HepG2 (cell line): ENCODE results near the gene PARN. TPM values are rescaled to one million over a fixed set of nuclear protein-coding genes. Genes with fewer than 3 reads are reported as not detected.

Source experiments
- ATRX ChIP-seq: sonication (generic); formaldehyde crosslinking; IDR thresholded peaks from 2 replicates; pipeline ENCODE4 v1.4.0; 2020; ENCODE audit warnings: missing genetic modification reagents, borderline replicate concordance
- BORCS8-MEF2B ChIP-seq: sonication (generic); formaldehyde crosslinking; IDR thresholded peaks from 2 replicates; pipeline ENCODE4 v1.8.0; 2022; ENCODE audit warnings: mild to moderate bottlenecking, missing genetic modification reagents
- CTCF ChIP-seq: sonication (generic); formaldehyde crosslinking; IDR thresholded peaks from 2 replicates; pipeline ENCODE4 v1.5.0; 2020; ENCODE audit warnings: mild to moderate bottlenecking, missing genetic modification reagents, moderate library complexity
- KAT2B ChIP-seq: fragments of 150-350 bp; IDR thresholded peaks from 2 replicates; pipeline ENCODE4 v1.6.1; 2014; ENCODE audit warnings: low read depth, low read length, borderline replicate concordance
- KDM2A ChIP-seq: sonication (generic); formaldehyde crosslinking; IDR thresholded peaks from 2 replicates; pipeline ENCODE4 v1.4.0; 2020; ENCODE audit warnings: low read depth, missing genetic modification reagents, borderline replicate concordance
- KLF6 ChIP-seq: IDR thresholded peaks from 2 replicates; pipeline ENCODE4 v1.8.0; 2016; ENCODE audit warnings: missing biosample characterization, missing genetic modification reagents
- MAFK ChIP-seq, 2 experiments: IDR thresholded peaks in 1 of 2; conservative IDR thresholded peaks in 1 of 2; 2 replicates each; pipeline ENCODE4 v1.6.1; 2011; ENCODE audit warnings: improper control_type of control experiment in 2 of 2, low read length in 2 of 2
- MTA3 ChIP-seq: sonication (generic); formaldehyde crosslinking; IDR thresholded peaks from 2 replicates; pipeline ENCODE4 v1.4.0; 2020; ENCODE audit warnings: missing genetic modification reagents
- PHF20 ChIP-seq: sonication (generic); formaldehyde crosslinking; IDR thresholded peaks from 2 replicates; pipeline ENCODE4 v1.5.0; 2020; ENCODE audit warnings: mild to moderate bottlenecking, missing genetic modification reagents
- SP4 ChIP-seq: sonication (generic); formaldehyde crosslinking; IDR thresholded peaks from 2 replicates; pipeline ENCODE4 v1.8.1; 2023; ENCODE audit warnings: mild to moderate bottlenecking, missing genetic modification reagents
- ZBTB1 ChIP-seq: sonication (generic); formaldehyde crosslinking; IDR thresholded peaks from 2 replicates; pipeline ENCODE4 v1.4.0; 2020; ENCODE audit warnings: missing genetic modification reagents, borderline replicate concordance
- ZFYVE20 ChIP-seq: sonication (generic); formaldehyde crosslinking; IDR thresholded peaks from 2 replicates; pipeline ENCODE4 v1.8.0; 2023; ENCODE audit warnings: low read depth, mild to moderate bottlenecking, moderate library complexity, missing genetic modification reagents, borderline replicate concordance
- polyA plus RNA-seq, 8 experiments: library from polyadenylated mRNA; depleted of rRNA in 3 of 8; stranded (reverse) in 7 of 8; unstranded in 1 of 8; fragments of >200 nt; fragmentation: Illumina TruSeq in 4 of 8; extraction: Trizol in 4 of 8; gene quantifications; 2 replicates each; pipeline versions ENCODE4 v1.2.1 to v1.2.3, GENCODE V29; 2011 to 2016; ENCODE audit warnings: low read depth in 4 of 8, missing spikeins in 1 of 8, mixed read lengths in 1 of 8; ENCODE audit not compliant: insufficient read depth in 1 of 8
- total RNA-seq, 5 experiments: library from RNA; depleted of rRNA; stranded (reverse); fragments of >200 nt; fragmentation: Illumina TruSeq; extraction: Trizol; gene quantifications; 2 replicates each; pipeline ENCODE4 v1.2.3, GENCODE V29; 2016; ENCODE audit warnings: low read depth in 1 of 5
- TF ChIP-seq, protein P1 (sequence below): sonication (generic); formaldehyde crosslinking; IDR thresholded peaks from 2 replicates; pipeline ENCODE4 v1.9.0; 2021; ENCODE audit warnings: missing genetic modification reagents, borderline replicate concordance
- TF ChIP-seq, protein P2 (sequence below): sonication (generic); formaldehyde crosslinking; IDR thresholded peaks from 2 replicates; pipeline ENCODE4 v1.8.0; 2022; ENCODE audit warnings: mild to moderate bottlenecking, missing genetic modification reagents, moderate library complexity
- TF ChIP-seq, protein P3 (sequence below): sonication (generic); formaldehyde crosslinking; IDR thresholded peaks from 2 replicates; pipeline ENCODE4 v1.8.1; 2022; ENCODE audit warnings: low read depth, mild to moderate bottlenecking, missing genetic modification reagents
- TF ChIP-seq, protein P4 (sequence below): IDR thresholded peaks from 2 replicates; pipeline ENCODE4 v1.4.0; 2020; ENCODE audit warnings: mild to moderate bottlenecking, missing genetic modification reagents

Gene PARN
- total and polyA plus RNA-seq, 2 of the 13 experiments (the other 11 are each of a cell fraction or from before 2014, with no cell fraction given) = 13.3 to 47.6 TPM

DNA sequence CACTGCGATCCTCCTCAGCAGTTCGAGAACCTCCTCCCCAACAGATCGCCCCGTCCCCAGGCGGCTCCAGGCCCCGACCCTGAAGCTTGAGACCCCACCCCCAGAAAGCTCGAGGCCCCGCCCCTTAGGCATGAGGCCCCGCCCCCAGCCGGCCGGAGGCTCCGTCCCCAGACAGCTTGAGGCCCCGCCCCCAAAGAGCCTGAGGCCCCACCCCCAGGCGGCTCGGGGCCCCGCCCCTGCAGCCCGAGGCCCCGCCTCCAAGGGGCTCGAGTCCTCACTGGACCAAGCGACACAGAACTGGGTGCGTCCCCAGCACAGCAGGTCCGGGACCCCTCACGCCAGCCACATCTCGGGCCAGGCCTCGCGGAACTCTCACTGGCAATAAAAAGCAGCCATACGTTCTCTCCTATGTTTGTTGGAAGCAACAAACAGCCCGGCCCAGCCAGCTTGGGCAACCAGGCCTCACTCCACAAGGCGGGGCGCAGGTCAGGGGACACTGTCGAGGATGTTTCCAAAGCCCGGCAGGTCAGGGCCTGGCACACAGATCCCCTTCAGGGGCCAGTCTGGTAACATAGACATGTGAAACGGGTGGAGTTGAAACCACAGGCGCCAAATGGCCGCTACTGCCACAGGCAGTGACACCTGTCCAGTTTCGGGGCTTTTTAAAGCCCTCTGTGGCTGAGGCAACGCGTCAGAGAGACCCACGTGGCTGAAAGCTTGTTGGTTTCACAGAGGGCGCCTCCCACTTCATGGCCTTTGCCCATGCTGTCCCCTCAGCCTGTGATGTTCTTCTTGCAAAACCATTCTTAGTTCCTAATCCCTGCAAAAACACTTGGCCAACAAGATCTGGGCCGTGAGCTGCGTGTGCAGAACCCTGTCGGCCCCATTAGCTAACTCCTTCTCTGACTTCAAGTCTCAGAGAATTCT lies 224.2 kb downstream of the PARN start (continued):
- TF ChIP-seq ZFYVE20 (CRISPR knock-in tag) = no peak
- TF ChIP-seq, protein P1, sequence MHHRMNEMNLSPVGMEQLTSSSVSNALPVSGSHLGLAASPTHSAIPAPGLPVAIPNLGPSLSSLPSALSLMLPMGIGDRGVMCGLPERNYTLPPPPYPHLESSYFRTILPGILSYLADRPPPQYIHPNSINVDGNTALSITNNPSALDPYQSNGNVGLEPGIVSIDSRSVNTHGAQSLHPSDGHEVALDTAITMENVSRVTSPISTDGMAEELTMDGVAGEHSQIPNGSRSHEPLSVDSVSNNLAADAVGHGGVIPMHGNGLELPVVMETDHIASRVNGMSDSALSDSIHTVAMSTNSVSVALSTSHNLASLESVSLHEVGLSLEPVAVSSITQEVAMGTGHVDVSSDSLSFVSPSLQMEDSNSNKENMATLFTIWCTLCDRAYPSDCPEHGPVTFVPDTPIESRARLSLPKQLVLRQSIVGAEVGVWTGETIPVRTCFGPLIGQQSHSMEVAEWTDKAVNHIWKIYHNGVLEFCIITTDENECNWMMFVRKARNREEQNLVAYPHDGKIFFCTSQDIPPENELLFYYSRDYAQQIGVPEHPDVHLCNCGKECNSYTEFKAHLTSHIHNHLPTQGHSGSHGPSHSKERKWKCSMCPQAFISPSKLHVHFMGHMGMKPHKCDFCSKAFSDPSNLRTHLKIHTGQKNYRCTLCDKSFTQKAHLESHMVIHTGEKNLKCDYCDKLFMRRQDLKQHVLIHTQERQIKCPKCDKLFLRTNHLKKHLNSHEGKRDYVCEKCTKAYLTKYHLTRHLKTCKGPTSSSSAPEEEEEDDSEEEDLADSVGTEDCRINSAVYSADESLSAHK = peak; percentile 84
- TF ChIP-seq ATRX (CRISPR knock-in tag) = no peak
- TF ChIP-seq BORCS8-MEF2B (CRISPR knock-in tag) = peak; percentile 92
- TF ChIP-seq MAFK (conservative IDR thresholded peaks at IDR 0.05 in 1 of 2, IDR thresholded peaks at IDR 0.05 in 1 of 2; ENCODE audit: low read length in 2 of 2) = no peak
- TF ChIP-seq PHF20 (CRISPR knock-in tag) = peak; percentile 79
- TF ChIP-seq KDM2A (CRISPR knock-in tag) = peak; percentile 91
- TF ChIP-seq MTA3 (CRISPR knock-in tag) = no peak
- peak; percentile 89 for TF ChIP-seq SP4
- peak; percentile 80; the same call in 1 of the 2 replicates for TF ChIP-seq KLF6 (CRISPR knock-in tag)
- TF ChIP-seq, protein P2, sequence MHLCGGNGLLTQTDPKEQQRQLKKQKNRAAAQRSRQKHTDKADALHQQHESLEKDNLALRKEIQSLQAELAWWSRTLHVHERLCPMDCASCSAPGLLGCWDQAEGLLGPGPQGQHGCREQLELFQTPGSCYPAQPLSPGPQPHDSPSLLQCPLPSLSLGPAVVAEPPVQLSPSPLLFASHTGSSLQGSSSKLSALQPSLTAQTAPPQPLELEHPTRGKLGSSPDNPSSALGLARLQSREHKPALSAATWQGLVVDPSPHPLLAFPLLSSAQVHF (CRISPR knock-in tag) = no peak
- 0 out of 2 replicates have a peak, but pooled peaks have one; percentile 82 for TF ChIP-seq ZBTB1 (CRISPR knock-in tag)
- TF ChIP-seq KAT2B = no peak
- TF ChIP-seq, protein P3, sequence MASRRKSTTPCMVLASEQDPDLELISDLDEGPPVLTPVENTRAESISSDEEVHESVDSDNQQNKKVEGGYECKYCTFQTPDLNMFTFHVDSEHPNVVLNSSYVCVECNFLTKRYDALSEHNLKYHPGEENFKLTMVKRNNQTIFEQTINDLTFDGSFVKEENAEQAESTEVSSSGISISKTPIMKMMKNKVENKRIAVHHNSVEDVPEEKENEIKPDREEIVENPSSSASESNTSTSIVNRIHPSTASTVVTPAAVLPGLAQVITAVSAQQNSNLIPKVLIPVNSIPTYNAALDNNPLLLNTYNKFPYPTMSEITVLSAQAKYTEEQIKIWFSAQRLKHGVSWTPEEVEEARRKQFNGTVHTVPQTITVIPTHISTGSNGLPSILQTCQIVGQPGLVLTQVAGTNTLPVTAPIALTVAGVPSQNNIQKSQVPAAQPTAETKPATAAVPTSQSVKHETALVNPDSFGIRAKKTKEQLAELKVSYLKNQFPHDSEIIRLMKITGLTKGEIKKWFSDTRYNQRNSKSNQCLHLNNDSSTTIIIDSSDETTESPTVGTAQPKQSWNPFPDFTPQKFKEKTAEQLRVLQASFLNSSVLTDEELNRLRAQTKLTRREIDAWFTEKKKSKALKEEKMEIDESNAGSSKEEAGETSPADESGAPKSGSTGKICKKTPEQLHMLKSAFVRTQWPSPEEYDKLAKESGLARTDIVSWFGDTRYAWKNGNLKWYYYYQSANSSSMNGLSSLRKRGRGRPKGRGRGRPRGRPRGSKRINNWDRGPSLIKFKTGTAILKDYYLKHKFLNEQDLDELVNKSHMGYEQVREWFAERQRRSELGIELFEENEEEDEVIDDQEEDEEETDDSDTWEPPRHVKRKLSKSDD (CRISPR knock-in tag) = 0 out of 2 replicates have a peak, but pooled peaks have one; percentile 52
- peak; percentile 28 for TF ChIP-seq CTCF
- TF ChIP-seq, protein P4, sequence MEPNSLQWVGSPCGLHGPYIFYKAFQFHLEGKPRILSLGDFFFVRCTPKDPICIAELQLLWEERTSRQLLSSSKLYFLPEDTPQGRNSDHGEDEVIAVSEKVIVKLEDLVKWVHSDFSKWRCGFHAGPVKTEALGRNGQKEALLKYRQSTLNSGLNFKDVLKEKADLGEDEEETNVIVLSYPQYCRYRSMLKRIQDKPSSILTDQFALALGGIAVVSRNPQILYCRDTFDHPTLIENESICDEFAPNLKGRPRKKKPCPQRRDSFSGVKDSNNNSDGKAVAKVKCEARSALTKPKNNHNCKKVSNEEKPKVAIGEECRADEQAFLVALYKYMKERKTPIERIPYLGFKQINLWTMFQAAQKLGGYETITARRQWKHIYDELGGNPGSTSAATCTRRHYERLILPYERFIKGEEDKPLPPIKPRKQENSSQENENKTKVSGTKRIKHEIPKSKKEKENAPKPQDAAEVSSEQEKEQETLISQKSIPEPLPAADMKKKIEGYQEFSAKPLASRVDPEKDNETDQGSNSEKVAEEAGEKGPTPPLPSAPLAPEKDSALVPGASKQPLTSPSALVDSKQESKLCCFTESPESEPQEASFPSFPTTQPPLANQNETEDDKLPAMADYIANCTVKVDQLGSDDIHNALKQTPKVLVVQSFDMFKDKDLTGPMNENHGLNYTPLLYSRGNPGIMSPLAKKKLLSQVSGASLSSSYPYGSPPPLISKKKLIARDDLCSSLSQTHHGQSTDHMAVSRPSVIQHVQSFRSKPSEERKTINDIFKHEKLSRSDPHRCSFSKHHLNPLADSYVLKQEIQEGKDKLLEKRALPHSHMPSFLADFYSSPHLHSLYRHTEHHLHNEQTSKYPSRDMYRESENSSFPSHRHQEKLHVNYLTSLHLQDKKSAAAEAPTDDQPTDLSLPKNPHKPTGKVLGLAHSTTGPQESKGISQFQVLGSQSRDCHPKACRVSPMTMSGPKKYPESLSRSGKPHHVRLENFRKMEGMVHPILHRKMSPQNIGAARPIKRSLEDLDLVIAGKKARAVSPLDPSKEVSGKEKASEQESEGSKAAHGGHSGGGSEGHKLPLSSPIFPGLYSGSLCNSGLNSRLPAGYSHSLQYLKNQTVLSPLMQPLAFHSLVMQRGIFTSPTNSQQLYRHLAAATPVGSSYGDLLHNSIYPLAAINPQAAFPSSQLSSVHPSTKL (CRISPR knock-in tag) = peak; percentile 55
